ENCODE measurements around the gene CTIF.

The CTIF gene

DNA sequence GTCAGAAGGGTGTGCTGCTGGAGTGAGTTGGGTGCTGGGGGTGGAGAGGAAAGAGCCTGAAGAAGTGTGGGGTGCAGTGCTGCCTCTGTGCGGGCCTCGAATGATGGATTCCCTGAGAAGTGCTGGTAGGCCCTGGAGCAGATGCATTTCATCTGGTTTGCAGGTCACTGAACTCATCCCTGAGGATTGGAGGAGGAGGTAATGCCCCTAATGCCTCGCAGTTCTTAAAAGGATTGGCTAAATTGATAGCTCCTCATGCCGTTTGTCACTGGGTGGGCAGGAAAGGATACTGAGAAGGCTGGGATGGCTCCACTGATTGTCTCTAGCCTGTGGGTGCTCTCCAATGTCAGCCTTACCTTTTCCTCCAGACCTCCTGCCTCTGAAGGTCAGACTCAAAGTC, 74.1 kb downstream of the CTIF start:
- ChIA-PET POLR2A (no interaction called here), CTCF (interaction anchor here (0.6 kb wide), 1 partner anchor 126 kb away, joined by 3 read pairs; no protein-coding TSS in a partner anchor)
- TF ChIP-seq, protein P1, sequence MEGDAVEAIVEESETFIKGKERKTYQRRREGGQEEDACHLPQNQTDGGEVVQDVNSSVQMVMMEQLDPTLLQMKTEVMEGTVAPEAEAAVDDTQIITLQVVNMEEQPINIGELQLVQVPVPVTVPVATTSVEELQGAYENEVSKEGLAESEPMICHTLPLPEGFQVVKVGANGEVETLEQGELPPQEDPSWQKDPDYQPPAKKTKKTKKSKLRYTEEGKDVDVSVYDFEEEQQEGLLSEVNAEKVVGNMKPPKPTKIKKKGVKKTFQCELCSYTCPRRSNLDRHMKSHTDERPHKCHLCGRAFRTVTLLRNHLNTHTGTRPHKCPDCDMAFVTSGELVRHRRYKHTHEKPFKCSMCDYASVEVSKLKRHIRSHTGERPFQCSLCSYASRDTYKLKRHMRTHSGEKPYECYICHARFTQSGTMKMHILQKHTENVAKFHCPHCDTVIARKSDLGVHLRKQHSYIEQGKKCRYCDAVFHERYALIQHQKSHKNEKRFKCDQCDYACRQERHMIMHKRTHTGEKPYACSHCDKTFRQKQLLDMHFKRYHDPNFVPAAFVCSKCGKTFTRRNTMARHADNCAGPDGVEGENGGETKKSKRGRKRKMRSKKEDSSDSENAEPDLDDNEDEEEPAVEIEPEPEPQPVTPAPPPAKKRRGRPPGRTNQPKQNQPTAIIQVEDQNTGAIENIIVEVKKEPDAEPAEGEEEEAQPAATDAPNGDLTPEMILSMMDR (IDR thresholded peaks at IDR 0.05; ENCODE audit: insufficient read depth, low read length, missing control alignments), result no peak
- H3K4me3 ChIP-seq (ENCODE audit: low read depth, low read length), result no peak overlapping the region
- DNase-seq (ENCODE audit: low read depth, low spot score), result no peak

DNA sequence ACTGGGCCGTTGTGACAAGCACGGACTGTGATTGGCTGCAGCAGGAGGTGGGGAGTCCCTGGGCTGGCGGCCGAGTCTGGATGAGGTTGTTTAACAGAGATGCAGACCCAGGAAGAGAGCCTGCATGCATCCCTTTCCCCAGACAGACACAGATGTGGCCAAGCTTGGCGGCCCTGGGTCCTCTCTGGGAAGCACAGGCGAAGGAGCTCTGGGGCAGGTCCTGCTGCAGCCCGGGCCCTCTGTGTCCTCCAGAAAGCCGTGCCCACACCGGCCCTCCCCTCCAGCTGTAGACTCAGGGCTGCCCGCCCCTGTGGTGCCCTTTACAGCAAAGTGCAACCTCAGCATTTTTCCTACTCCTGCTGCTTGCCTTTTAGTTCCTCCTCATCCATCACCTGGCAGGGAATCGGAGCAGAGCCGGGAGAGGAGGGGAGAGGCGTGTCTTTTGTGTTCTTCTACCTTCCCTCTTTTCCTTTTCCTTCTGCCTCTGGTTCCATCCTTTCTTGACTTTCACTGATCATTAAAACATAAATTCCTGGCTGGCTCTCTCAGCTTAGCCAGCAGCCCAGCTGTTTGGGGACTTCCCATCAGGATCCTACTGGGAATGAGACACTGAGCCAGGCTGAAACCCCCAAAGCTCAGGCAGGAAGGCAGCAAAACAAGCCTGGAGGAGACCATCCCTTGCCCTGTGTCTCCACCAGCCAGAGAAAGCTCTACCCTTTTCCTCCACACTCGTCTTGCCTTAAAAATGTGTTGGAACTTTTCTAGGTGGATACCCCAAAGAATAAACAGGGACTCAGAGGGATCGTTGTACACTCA, 75.0 kb downstream of the CTIF start:
- no peak for DNase-seq (ENCODE audit: low read depth, low spot score)
- no peak overlapping the region for H3K4me3 ChIP-seq (ENCODE audit: low read depth, low read length)
- TF ChIP-seq, protein P1 (IDR thresholded peaks at IDR 0.05; ENCODE audit: insufficient read depth, low read length, missing control alignments), result no peak
- ChIA-PET POLR2A (no interaction called here), CTCF (interaction anchor here (0.6 to 1.6 kb wide), 2 partner anchors 24 to 127 kb away, joined by 3 read pairs; no protein-coding TSS in a partner anchor)

DNA sequence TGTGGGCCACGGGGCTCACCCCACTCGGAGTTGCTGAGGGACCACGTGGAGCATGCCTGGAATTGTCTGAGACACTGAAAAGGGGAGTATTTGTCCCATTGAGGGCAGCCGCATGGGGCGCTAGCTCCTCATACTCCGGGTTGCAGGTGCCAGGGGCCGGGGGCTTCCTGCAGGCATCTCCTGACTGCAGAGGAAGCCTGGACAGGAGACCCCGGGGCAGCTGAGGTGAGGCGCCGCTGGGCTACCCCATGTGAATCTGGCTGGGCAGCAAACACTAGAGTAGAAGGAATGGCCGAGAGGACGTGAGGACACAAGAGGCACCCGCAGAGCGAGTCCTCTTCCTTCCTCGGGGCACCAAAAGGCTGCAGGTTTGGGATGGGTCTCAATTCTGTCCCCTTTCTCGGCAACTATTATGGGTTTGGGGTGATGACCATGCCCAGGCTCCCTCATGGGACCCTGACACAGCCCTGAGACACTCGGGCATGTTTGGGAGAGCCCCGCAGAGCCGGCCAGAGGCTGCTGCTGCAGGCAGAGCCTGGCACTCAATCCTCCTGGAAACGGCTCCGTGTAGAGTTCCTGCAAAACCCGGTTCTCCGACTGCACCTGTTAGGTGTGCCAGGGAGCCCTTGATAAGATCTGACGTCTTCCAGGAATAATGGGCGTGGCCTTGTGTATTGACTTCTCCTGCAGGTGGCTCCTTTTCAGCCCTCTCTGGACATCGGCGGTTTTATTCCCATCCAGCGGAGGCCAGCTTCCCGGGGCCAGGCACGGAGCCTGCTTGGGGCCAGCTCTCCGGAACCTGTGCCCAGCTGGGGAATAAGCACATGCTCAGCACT, 77.0 kb downstream of the CTIF start:
- H3K4me3 ChIP-seq (ENCODE audit: low read depth, low read length), result no peak overlapping the region
- TF ChIP-seq, protein P1 (IDR thresholded peaks at IDR 0.05; ENCODE audit: insufficient read depth, low read length, missing control alignments), result no peak
- DNase-seq (ENCODE audit: low read depth, low spot score), result no peak
- CTCF ChIA-PET, result interaction anchor here (1.3 kb wide), 1 partner anchor 16 kb away, joined by 3 read pairs; no protein-coding TSS in a partner anchor
- POLR2A ChIA-PET, result no interaction called here

DNA sequence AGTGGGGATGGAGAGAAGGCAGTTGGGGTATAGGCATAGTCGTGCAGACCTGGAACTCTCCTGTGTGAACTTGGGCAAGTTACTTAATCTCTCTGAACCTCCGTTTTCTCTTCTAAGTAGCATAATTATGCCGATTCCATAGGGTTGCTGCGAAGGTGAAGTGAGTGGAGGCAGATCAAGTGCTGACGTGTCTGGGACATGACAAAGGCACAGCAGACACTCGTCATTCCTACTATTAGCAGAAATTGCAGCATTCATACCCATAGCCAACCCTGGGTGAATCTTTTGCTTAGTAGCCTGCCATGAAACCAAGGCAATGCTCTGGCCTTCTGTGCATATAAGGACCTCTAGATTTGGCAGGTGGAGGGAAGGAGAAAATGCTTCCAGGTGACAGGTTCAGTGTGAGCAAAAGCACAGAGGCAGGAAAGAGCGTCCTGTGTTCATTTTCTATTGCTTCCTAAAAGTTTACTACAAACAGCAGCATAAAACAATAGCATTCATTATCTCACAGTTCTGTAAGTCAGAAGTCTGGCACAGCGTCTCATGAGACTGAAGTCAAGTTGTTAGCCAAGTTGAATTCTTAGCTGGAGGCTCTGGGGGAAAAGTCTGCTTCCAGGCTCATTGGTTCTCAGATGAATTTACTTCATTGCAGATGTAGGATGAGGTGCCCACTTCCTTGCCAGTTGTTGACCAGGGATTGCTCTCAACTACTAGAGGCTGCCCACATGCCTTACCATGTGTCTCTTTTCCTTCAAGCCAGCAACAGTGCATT, 77.8 kb downstream of the CTIF start:
- ChIA-PET POLR2A (interaction anchor here (0.6 kb wide), 1 partner anchor 300 kb away, joined by 3 read pairs; no protein-coding TSS in a partner anchor), CTCF (interaction anchor here (0.6 kb wide), 1 partner anchor 9 kb away, joined by 3 read pairs; no protein-coding TSS in a partner anchor)
- H3K4me3 ChIP-seq (ENCODE audit: low read depth, low read length), result no peak overlapping the region
- TF ChIP-seq, protein P1 (IDR thresholded peaks at IDR 0.05; ENCODE audit: insufficient read depth, low read length, missing control alignments), result no peak
- DNase-seq (ENCODE audit: low read depth, low spot score), result no peak

DNA sequence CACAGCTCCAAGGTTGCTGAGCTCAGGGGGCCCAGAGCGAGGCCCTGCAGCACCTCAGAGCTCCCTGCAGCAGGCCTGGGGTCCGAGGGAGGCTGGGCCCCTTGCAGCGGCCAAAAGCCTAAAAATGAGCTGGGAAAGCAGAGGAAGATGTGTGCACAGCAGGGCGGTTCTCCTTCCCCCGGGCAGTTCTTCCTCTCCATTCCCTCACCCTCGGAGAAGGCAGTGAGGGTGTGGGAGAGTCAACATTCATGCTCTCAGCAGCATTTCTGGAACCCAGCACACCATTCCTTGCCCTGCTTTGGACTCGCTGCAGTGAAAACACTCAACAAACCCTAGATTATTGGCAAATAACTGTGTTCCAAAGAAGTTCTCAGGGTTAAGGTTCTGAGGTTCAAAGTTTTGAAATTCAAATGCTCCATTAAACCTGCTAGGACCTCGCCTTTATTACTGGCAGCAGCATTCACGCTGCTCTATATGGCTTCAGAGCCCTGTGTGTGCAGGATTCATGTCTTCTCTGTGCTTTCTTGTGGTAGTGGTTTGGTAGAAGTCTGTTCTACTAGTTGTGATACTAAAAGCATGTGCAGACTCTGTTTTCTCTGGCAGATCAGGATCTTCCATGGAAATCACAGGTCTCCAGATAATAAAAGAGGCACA, 79.1 kb downstream of the CTIF start:
- ChIA-PET CTCF (interaction anchor here (1.1 to 2.4 kb wide), 3 partner anchors 10 to 22 kb away, joined by 3 to 9 read pairs (median 3); no protein-coding TSS in a partner anchor), POLR2A (no interaction called here)
- TF ChIP-seq, protein P1 (IDR thresholded peaks at IDR 0.05; ENCODE audit: insufficient read depth, low read length, missing control alignments), result no peak
- H3K4me3 ChIP-seq (ENCODE audit: low read depth, low read length), result no peak overlapping the region
- no peak for DNase-seq (ENCODE audit: low read depth, low spot score)
